Measurements from ENCODE around the gene STAG1.

GRCh38 chr3:136516656-136517055 is 235.5 kb downstream of the STAG1 start:
- TF ChIP-seq CTCF (IDR thresholded peaks at IDR 0.05; ENCODE audit: low read depth, low read length, missing input control): no peak
- no peak for TF ChIP-seq RAD21 (IDR thresholded peaks at IDR 0.05)
- TF ChIP-seq REST (IDR thresholded peaks at IDR 0.05): no peak
- TF ChIP-seq ATF3 (IDR thresholded peaks at IDR 0.05): no peak
- no peak for TF ChIP-seq MAX (IDR thresholded peaks at IDR 0.05)
- no peak for TF ChIP-seq SP1 (IDR thresholded peaks at IDR 0.05)
- TF ChIP-seq TAF1 (conservative IDR thresholded peaks at IDR 0.05): no peak
- TF ChIP-seq ZBTB33 (IDR thresholded peaks at IDR 0.05): no peak
